Spinal cord (tissue), 10 donors: ENCODE results near the gene PDE4D. TPM values are rescaled to one million over a fixed set of nuclear protein-coding genes. Genes with fewer than 3 reads are reported as not detected.
A peak's percentile ranks its signal among the peaks of the same experiment; 100 is the strongest.

Experiments used
- DNase-seq, 6 donors: peaks; one replicate each; pipeline versions ENCODE4 v3.0.0 to v3.0.0-alpha.2; 2013 to 2015; ENCODE audit warnings: low spot score in 6 of 6, low read depth in 4 of 6
- H3K27ac ChIP-seq: one replicate; pipeline ENCODE4 v1.5.1; 2013; ENCODE audit warnings: low read depth, low read length, control low read depth
- H3K27me3 ChIP-seq: one replicate; pipeline ENCODE4 v1.6.1; 2013; ENCODE audit warnings: low read length; ENCODE audit not compliant: control insufficient read depth, insufficient read depth
- H3K36me3 ChIP-seq: one replicate; pipeline ENCODE4 v1.6.1; 2013; ENCODE audit warnings: low read length; ENCODE audit not compliant: control insufficient read depth, insufficient read depth
- H3K4me1 ChIP-seq: one replicate; pipeline ENCODE4 v1.6.1; 2013; ENCODE audit warnings: low read length; ENCODE audit not compliant: control insufficient read depth, insufficient read depth
- H3K4me3 ChIP-seq: one replicate; pipeline ENCODE4 v1.5.1; 2013; ENCODE audit warnings: low read depth, low read length, control low read depth
- H3K9me3 ChIP-seq: one replicate; pipeline ENCODE4 v1.6.1; 2013; ENCODE audit warnings: low read length; ENCODE audit not compliant: control insufficient read depth, insufficient read depth
- WGBS: methylation state at CpG from one replicate; pipeline ENCODE4 v1.1.5; 2013; ENCODE audit warnings: missing lambda C conversion rate; ENCODE audit not compliant: insufficient coverage; 5-methylcytosine and 5-hydroxymethylcytosine counted together
- polyA plus RNA-seq, 2 donors: library from polyadenylated mRNA; unstranded; fragments of 120-200 nt; gene quantifications; one replicate each; pipeline ENCODE4 v1.2.1, GENCODE V29; 2013; ENCODE audit not compliant: insufficient read length in 2 of 2
- total RNA-seq, 2 donors: library from RNA; depleted of rRNA in 1 of 2; stranded (reverse); fragments of 120-200 nt in 1 of 2; fragments of >200 nt in 1 of 2; gene quantifications; one replicate each; pipeline versions ENCODE4 v1.2.3 to v1.2.4, GENCODE V29; 2013 to 2014
- donor health status: healthy.

The PDE4D gene
- total and polyA plus RNA-seq, 4 donors, result 16.1 to 84.0 (median 37.0) TPM

DNA sequence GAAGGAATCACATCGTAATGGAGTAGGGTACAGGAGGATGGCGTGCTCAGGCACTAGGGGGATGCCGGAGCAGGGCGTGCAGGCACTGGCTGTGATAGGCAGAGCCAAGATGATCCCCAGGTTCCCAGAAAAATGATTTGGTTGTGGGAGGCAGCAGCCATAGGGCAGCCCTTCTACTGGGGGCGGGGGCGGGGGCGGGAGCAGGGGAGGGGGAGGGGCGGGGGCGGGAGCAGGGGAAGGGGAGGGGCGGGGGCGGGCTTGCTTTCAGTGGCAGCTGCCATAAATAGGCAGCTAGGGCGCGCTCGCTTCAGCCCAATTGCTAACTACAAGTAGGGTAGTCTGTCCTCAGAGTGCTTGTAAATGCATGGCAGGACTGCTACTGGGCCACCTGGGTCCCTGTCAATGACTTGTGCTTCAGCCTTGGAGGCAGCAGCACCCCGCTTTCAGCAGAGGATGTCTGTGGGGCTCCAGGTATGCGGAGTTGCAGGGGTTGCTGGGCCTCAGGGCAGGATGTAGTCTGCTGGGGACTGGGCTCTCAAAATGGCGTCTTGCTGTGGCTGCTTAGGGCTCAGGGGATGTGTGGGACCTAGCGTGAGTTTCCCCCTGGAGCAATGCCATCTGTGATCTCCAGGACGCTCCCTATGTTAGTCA is 956.4 kb downstream of the PDE4D start:
- Histone ChIP-seq H3K36me3 (no peaks in the 10 kb centered on the region), H3K4me3 (no peak overlapping the region), H3K9me3 (no peaks in the 10 kb centered on the region), H3K27me3 (no peaks in the 10 kb centered on the region), H3K4me1 (no peaks in the 10 kb centered on the region), H3K27ac (no peak overlapping the region)
- WGBS, result 94% methylated on average over 10 of the region's 19 CpGs
- DNase-seq, result no peak

DNA sequence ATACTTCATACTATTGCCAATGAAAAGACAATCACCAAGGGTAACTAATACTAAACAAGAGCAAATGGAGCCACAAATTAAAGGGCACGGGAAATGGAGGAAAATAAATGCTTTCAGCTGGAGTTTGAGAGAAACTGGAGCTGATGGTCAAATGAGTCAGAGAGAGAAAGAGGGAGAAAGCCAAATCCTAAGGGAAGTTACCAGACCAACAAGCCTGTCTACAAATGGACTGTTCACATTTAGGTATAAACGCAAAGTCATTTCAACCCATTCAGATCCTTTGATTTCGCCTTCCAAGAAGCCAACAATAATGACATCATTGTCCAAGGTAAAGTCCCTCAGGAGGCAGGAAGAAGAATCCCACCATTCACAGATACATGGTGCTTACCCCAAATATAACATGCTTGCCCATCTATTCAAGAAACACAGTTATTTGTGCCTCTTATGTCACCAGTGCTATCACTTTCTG is 958.9 kb downstream of the PDE4D start:
- Histone ChIP-seq H3K9me3 (no peaks in the 10 kb centered on the region), H3K27ac (no peak overlapping the region), H3K4me3 (no peak overlapping the region), H3K4me1 (no peaks in the 10 kb centered on the region), H3K36me3 (no peaks in the 10 kb centered on the region), H3K27me3 (no peaks in the 10 kb centered on the region)
- DNase-seq, result no peak
- 86% methylated on average over 1 of the region's 3 CpGs for WGBS

DNA sequence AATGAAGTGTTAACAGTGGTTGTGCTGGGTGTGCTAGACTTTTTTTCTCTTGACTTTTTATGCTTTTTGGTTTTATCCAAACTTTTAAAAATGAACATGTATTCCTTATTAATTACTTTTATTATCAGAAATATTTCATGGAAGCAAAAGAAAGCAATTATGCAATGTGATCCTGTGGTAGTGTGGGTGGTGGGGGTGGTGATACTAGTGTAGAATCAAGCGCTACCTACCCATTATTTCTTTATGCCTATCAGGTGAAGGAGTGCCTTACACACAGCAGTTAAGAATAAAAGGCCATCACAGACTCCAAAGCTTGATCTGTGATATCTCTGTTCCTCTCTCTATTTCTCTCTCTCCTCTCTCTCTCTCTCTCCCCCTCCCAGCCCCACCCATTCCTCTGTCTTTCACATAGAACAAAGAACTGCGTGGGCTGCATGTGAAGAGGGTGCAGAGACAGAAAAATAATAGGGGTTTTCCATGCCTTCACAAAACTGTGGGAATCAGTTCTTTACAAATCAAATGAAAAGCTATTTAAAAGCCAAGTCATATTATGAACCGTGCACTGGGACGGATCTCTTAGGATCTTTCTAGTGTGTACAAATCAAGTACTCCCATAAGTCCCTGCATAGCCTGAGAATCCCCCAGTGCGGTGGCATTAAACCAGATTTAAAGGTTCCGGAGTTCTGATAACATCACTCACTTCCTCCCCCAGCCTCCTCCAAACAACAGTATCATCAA is 959.5 kb downstream of the PDE4D start:
- 29% methylated on average over 4 of the region's 6 CpGs for WGBS
- H3K4me3 ChIP-seq, result no peak overlapping the region
- no peaks in the 10 kb centered on the region for H3K4me1 ChIP-seq
- DNase-seq, result no peak
- H3K9me3 ChIP-seq, result no peaks in the 10 kb centered on the region
- H3K27me3 ChIP-seq, result no peaks in the 10 kb centered on the region
- no peaks in the 10 kb centered on the region for H3K36me3 ChIP-seq
- no peak overlapping the region for H3K27ac ChIP-seq

DNA sequence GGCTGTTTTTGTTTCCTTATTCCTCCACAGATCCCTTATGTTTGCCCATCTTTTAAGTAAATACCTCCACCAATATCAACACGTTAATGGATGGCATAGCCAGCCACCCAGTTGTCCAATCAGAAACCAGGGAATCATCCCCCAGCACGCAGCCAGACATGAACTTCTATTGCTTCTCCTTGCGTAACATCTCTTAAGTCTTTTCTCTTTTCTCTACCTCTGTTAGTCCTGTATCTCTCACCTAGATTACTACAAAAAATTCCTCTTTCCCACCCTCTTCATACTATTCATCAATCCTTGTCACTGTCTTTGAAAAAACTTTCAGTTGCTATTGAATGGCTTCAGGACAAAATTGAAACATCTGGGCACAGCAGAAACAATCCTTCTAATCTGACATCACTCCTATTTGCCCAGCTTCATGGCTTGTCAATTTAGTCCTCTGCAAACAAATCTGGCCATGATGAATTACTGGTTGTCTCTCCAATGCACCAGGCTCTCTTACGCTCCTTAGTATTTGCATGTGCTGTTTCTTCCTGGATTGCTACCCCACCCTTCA is 961.4 kb downstream of the PDE4D start:
- Histone ChIP-seq H3K4me1 (no peaks in the 10 kb centered on the region), H3K36me3 (no peaks in the 10 kb centered on the region), H3K4me3 (no peak overlapping the region), H3K27me3 (no peaks in the 10 kb centered on the region), H3K27ac (no peak overlapping the region), H3K9me3 (no peaks in the 10 kb centered on the region)
- 87% methylated on average over 4 of the region's 4 CpGs for WGBS
- no peak for DNase-seq

DNA sequence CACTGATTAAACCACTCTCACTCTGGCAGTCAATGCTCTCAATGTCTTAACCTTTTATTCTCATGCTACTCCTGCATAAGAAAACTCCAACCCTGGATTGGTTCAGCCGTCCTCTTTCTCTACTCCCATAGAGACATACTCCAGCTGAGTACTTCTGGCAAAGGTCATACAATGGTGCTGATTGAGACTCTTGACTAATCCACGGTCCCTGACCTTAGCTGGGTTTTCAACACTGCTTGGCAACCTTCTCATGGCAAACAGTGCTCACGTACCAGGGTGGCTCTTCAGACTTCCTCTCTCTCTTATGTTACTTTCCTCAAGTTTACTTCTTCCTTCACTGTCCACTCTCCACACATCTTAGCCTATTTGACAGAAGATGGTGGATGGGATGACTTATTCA is 963.0 kb downstream of the PDE4D start:
- 87% methylated on average over 3 of the region's 3 CpGs for WGBS

DNA sequence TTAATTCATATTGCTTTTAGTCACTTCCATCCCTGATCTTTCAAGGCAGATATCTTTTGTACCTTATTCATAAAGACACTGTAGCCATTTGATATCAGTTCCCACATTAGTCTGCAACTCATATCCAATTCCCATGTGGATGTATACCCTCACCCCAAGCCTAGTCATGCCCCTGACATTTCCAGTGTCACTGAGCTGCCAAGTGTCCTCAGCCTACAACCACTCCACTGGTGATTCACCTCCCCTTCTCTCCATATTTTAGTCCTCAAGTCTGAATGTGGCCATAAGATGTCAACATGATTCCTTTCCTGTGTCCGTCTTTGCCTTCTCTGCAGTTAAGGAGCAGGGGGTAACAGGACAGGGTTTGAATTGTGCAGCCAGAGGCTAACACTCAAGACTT is 963.8 kb downstream of the PDE4D start:
- Histone ChIP-seq H3K9me3 (no peaks in the 10 kb centered on the region), H3K4me3 (no peak overlapping the region), H3K36me3 (no peaks in the 10 kb centered on the region), H3K27me3 (no peaks in the 10 kb centered on the region), H3K27ac (no peak overlapping the region), H3K4me1 (peaks cover 4% of the 10 kb centered on the region)
- DNase-seq, result no peak
- no CpG with 5 or more reads among the region's 1 CpG for WGBS

More for the DNA sequence above, 963.0 kb downstream of the PDE4D start:
- Histone ChIP-seq H3K36me3 (no peaks in the 10 kb centered on the region), H3K4me1 (no peaks in the 10 kb centered on the region), H3K4me3 (no peak overlapping the region), H3K27me3 (no peaks in the 10 kb centered on the region), H3K9me3 (no peaks in the 10 kb centered on the region), H3K27ac (no peak overlapping the region)
- no peak for DNase-seq

DNA sequence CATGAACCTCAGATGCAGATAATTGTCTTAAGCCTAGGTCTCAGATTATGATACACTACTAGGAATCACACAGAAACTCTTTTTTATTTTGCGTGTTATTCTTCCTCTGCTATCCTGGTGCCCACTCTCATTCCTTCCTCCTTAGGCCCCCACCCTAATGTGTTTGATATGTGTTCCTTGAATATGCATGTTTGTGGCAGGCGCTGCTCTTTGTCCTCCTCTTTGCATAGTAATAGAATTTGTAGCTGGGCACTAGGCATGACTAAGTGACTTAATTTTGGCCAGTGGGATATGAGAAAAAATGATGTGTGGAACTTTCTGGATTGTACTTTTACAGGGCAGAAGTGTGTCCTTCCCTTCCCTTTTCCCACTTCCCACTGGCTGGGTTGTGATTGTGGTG is 965.6 kb downstream of the PDE4D start:
- Histone ChIP-seq H3K36me3 (no peaks in the 10 kb centered on the region), H3K4me3 (no peak overlapping the region), H3K9me3 (no peaks in the 10 kb centered on the region), H3K4me1 (peaks cover 8% of the 10 kb centered on the region), H3K27me3 (no peaks in the 10 kb centered on the region), H3K27ac (no peak overlapping the region)
- WGBS, result 100% methylated on average over 1 of the region's 2 CpGs
- DNase-seq, result no peak

DNA sequence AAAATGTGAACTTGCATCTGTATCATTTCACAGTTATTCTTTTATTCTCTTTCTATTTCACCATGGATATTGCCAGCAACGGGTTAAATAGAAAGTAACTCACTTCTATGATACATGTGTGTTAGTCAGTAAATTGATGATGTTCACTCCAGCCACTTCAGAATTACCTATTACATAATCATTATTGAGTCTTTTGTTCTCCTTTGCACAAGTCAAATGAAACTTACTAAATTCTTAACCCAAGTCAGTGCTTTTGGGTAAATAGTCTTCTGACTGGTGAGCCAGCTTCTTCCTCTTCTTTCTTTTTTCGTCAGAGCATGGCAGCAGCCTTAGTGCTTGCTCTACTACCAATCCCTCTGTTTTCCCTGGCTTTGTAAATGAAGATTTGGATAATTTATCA is 966.3 kb downstream of the PDE4D start:
- Histone ChIP-seq H3K9me3 (no peaks in the 10 kb centered on the region), H3K27me3 (no peaks in the 10 kb centered on the region), H3K4me1 (peaks cover 13% of the 10 kb centered on the region), H3K27ac (no peak overlapping the region), H3K4me3 (no peak overlapping the region), H3K36me3 (no peaks in the 10 kb centered on the region)
- no CpG with 5 or more reads among the region's 2 CpGs for WGBS
- no peak for DNase-seq

DNA sequence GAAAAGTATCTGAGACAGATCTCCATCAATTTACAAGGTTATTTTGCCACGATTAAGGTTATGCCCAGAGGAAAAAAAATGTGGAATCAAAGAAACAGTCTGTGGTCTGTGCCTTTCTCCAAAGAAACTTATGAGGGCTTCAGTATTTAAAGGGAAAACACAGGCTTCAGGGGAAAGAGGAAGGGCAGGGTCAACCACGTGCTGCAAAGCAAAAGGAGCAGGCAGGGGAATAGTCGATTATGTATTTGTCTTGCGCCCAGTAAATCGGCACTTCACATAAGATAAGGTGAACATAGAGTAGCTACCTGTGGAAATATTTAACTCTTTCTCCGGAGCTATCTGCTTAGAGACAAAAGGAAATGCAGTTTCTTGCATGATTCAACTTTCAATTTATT is 967.0 kb downstream of the PDE4D start:
- 51% methylated on average over 5 of the region's 6 CpGs for WGBS
- Histone ChIP-seq H3K9me3 (no peaks in the 10 kb centered on the region), H3K27me3 (no peaks in the 10 kb centered on the region), H3K36me3 (no peaks in the 10 kb centered on the region), H3K27ac (peak overlapping the region; percentile 10), H3K4me1 (peaks cover 13% of the 10 kb centered on the region), H3K4me3 (no peak overlapping the region)
- DNase-seq, result peak in 1 of 6 donors; percentile 9
